Heart left ventricle (tissue), 13 donors: Measurements from ENCODE around the gene ITIH6.

Experiments used
- POLR2A ChIP-seq, 2 donors: fragments of 450-650 bp; IDR thresholded peaks; one replicate each; pipeline ENCODE4 v1.6.1; 2017; ENCODE audit warnings: antibody characterized with exemption in 2 of 2, mild to moderate bottlenecking in 2 of 2, moderate library complexity in 2 of 2
- TF ChIP-seq, protein P1 (sequence below), 12 donors: fragments of 200-600 bp; sonication (generic) in 4 of 12; IDR thresholded peaks; one replicate each; pipeline versions ENCODE4 v1.5.0 to v1.8.0; 2018 to 2022; ENCODE audit warnings: antibody characterized with exemption in 12 of 12, mild to moderate bottlenecking in 5 of 12
- donor health status: ischemic (EF 13 %, LVEDD 7.1; RV severe dilation, severe dysfunction).
- donor health status: DM: no; HTN: yes; CAD: no.
- donor health status: DM: no; HTN: no; CAD: no.
- donor health status: ischemic (EF 25% LVEDD 6.9; RV normal size, moderate dysfunction).
- donor health status: ischemic (EF 25% LVEDD 5.7; RV mildly dilated, moderate dysfunction).
- donor health status: ischemic (EF 35%, LVEDD 5.7; RV mildly dilated, moderate dysfunction).
- donor health status: nonischemic (EF 11% LVEDD 7.7; RV severe dilation, severe dysfunction).
- donor health status: DM: yes; HTN: yes; CAD: no.
- donor health status: PGD.
- donor health status: ischemic (EF 29% LVEDD 5.4; RV normal size, mild dysfunction).
- donor health status: nonischemic (EF 23%, LVEDD 6.1; RV moderate dilation, normal function).

DNA sequence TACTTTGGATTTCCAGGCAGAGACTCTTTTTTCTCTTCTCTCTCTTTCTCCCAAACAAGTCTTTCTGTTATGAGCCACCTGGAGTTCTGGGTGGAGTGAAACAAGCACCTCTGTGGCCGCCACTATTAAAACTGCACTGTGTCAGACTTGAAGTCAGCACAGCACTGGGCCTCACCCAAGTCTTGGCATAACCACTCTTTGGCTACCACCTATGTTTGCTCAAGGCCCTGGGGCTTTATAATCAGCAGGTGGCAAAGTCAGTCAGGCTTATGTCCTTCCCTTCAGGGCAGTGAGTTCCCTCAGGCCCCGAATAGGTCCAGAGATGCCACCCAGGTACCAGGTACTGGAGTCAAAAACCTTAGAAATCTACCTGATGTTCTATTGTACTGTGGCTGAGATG lies 52.4 kb downstream of the ITIH6 start:
- TF ChIP-seq, protein P1, sequence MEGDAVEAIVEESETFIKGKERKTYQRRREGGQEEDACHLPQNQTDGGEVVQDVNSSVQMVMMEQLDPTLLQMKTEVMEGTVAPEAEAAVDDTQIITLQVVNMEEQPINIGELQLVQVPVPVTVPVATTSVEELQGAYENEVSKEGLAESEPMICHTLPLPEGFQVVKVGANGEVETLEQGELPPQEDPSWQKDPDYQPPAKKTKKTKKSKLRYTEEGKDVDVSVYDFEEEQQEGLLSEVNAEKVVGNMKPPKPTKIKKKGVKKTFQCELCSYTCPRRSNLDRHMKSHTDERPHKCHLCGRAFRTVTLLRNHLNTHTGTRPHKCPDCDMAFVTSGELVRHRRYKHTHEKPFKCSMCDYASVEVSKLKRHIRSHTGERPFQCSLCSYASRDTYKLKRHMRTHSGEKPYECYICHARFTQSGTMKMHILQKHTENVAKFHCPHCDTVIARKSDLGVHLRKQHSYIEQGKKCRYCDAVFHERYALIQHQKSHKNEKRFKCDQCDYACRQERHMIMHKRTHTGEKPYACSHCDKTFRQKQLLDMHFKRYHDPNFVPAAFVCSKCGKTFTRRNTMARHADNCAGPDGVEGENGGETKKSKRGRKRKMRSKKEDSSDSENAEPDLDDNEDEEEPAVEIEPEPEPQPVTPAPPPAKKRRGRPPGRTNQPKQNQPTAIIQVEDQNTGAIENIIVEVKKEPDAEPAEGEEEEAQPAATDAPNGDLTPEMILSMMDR (IDR thresholded peaks at IDR 0.05) = no peak
- TF ChIP-seq POLR2A (IDR thresholded peaks at IDR 0.05) = no peak
